ENCODE results near the gene APOH. TPM values are rescaled to one million over a fixed set of nuclear protein-coding genes. Genes with fewer than 3 reads are reported as not detected.

Gene APOH
- total RNA-seq, 4 donors from 2014 or later = 1.1 TPM; not detected in 3

DNA sequence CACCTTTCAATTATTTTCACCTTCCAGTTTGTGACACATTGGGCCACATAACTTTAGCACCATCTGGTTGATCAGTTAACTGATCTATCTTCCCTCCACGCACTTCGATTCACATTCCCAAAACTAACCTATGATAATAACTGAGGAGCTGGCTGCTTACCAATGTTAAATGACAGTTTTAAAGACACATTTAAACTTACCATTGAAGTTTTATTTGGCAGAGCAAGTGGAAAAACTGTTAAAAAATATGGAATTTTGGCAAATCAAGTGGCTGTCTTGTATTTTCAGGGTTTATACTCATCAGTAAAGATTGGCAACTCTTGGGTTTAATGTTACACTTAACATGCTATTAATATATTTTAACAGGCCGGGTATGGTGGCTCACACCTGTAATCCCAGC, 5.4 kb upstream of the APOH start:
- Histone ChIP-seq H3K27ac (no peak overlapping the region), H3K27me3 (no peaks in the 10 kb centered on the region), H3K4me1 (no peaks in the 10 kb centered on the region), H3K36me3 (no peaks in the 10 kb centered on the region), H3K4me3 (no peak overlapping the region), H3K9me3 (no peaks in the 10 kb centered on the region)
- no peak for DNase-seq
- TF ChIP-seq, protein P1, sequence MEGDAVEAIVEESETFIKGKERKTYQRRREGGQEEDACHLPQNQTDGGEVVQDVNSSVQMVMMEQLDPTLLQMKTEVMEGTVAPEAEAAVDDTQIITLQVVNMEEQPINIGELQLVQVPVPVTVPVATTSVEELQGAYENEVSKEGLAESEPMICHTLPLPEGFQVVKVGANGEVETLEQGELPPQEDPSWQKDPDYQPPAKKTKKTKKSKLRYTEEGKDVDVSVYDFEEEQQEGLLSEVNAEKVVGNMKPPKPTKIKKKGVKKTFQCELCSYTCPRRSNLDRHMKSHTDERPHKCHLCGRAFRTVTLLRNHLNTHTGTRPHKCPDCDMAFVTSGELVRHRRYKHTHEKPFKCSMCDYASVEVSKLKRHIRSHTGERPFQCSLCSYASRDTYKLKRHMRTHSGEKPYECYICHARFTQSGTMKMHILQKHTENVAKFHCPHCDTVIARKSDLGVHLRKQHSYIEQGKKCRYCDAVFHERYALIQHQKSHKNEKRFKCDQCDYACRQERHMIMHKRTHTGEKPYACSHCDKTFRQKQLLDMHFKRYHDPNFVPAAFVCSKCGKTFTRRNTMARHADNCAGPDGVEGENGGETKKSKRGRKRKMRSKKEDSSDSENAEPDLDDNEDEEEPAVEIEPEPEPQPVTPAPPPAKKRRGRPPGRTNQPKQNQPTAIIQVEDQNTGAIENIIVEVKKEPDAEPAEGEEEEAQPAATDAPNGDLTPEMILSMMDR (IDR thresholded peaks at IDR 0.05) = no peak
- TF ChIP-seq POLR2A (IDR thresholded peaks at IDR 0.05) = no peak

DNA sequence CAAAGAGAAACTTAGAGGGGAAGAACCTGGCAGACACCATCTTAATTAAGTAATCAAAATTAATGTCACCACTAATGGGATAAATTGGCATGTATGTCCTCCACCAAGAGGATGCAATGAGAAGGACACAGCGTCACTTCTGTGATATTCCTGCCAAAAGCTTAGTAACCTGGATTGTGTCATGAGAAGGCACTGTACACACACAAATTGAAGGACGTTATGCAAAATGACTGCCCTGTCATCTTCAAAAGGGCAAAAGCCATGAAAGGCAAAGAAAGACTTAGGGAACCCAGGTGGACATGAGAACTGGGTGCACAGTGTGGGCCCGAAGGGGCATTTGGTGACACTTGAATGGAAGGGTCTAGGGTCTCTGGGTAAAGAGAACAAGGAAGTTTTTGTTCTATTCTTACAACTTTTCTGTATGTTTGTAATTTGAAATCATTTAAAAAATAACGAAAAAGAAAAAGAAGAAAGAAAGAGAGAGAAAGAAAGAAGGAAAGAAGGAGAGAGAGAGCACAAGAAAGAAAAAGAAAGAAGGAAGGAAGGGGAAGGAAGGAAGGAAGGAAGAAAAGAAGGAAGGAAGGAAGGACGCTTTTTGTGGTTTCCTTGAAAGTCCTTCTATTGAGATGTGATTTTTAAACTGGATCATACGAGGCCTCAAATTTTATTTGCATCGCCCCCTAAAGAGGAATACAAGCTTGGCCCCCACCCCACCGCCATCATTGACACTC, 4.0 kb upstream of the APOH start:
- Histone ChIP-seq H3K36me3 (no peaks in the 10 kb centered on the region), H3K27me3 (no peaks in the 10 kb centered on the region), H3K4me3 (no peak overlapping the region), H3K9me3 (no peaks in the 10 kb centered on the region), H3K27ac (no peak overlapping the region), H3K4me1 (no peaks in the 10 kb centered on the region)
- no peak for DNase-seq
- no peak for TF ChIP-seq POLR2A (IDR thresholded peaks at IDR 0.05)
- TF ChIP-seq, protein P1 (IDR thresholded peaks at IDR 0.05) = no peak

DNA sequence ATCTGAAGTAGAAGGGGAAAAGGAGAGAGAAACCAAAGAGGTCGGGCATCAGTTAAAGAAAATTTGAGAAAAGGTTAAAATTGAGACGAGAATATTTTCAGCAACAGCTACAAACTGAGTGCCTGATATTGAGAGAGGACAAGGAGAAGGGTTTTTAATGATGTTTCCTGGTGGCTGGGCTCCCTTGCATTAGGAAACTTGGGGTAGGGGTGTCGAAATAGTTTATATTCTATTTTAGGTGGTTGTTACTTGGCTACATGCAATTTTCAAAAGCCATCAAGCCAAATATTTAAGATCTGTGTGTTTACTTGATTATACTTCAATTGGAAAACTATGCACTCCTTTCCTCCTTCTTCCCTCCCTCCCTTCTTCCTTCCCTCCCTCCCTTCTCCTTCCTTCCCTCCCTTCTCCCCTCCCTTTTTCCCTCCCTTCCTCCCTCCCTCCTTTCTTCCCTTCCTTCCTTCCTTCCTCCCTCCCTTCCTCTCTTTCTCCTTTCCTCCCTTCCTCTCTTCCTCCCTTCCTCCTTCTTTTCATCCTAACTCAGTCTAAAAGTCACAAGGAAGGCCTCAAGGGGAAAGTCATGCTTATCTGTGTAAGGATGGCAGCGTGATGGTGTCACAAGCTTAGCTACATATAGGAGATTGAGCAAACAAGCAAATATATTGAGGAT, 1.8 kb upstream of the APOH start:
- Histone ChIP-seq H3K4me1 (no peaks in the 10 kb centered on the region), H3K9me3 (no peaks in the 10 kb centered on the region), H3K27ac (no peak overlapping the region), H3K27me3 (no peaks in the 10 kb centered on the region), H3K36me3 (no peaks in the 10 kb centered on the region), H3K4me3 (no peak overlapping the region)
- TF ChIP-seq, protein P1 (IDR thresholded peaks at IDR 0.05) = no peak
- TF ChIP-seq POLR2A (IDR thresholded peaks at IDR 0.05) = no peak
- no peak for DNase-seq

DNA sequence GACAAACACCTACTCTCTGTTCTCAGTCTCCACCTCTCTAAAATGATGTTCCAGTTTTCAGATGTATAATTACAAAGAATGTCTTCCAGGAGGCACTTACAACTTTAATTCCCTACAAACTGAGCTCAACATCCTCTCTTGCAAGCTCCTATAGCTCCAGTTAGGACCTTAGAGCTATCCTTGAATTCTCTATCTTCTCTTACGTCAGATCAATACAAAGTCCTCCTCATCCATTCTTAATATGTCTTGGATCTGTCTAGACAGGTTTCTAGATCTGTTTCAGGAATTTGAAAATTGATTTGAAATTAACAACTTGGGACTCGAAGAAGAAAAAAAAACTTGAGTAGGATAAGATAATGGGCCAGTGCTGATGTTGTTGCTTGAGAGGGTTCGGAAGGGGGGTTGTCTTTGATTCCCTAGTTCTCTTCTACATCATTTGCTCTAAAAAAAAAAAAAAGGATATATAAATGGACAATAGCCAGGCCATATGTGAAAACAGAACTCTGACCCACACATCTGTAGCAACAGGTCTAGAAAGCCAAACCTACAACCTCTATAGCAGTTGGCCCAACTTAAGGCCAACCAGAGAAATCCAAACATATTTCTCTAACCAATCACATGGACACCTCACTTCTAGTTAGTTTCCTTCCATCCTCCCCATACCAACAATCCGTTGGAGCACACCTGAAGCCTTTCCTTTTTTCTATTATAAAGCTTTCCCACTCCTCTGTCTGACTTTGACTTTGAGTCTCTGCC, 746 bp upstream of the APOH start:
- no peak for DNase-seq
- Histone ChIP-seq H3K4me1 (no peaks in the 10 kb centered on the region), H3K27me3 (no peaks in the 10 kb centered on the region), H3K36me3 (no peaks in the 10 kb centered on the region), H3K9me3 (no peaks in the 10 kb centered on the region), H3K27ac (no peak overlapping the region), H3K4me3 (no peak overlapping the region)
- TF ChIP-seq, protein P1 (IDR thresholded peaks at IDR 0.05) = no peak
- no peak for TF ChIP-seq POLR2A (IDR thresholded peaks at IDR 0.05)

DNA sequence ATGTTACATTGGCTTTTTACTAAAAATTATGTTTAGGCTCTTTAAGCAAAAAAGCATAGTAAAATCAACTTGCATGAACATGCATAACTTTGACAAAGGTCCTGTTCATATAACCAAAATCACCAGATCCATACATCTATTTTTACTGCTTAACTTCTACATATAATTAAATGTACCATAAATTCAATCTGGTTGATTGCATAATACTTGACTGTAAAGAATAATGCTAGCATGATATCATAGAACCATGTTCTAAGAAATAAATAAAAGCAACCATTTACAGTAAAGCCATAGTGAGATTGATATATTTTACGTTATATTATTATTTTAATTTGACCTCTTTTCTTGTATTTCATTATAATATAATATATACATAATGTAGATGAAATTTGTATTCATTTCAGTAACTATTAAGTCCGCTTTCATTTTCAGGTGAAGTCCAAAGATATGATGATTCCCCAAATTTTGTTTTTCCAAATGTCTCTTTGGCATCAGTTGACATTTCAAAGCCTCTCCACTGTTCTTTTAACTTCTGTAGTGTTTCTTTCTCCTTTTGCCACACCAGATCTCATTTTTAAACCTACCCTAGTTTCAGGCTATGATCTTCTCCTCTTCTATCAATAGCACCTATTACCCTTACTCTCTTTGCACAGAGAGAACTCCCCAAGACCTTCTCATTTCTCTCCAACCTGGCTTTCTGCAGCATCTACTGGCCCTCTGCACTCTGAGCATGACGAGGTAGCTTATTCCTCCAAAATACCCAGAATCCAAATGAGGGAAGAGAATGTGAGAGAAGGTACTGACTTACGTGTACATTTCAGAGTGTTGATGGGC, 1.8 kb downstream of the APOH start:
- peak overlapping the region in 1 of 4 donors; percentile 5 for H3K4me3 ChIP-seq
- TF ChIP-seq, protein P1 (IDR thresholded peaks at IDR 0.05) = no peak
- no peak for TF ChIP-seq POLR2A (IDR thresholded peaks at IDR 0.05)
- no peak overlapping the region for H3K27ac ChIP-seq
- H3K36me3 ChIP-seq = no peaks in the 10 kb centered on the region
- H3K9me3 ChIP-seq = no peaks in the 10 kb centered on the region
- H3K4me1 ChIP-seq = no peaks in the 10 kb centered on the region
- DNase-seq = no peak
- no peaks in the 10 kb centered on the region for H3K27me3 ChIP-seq
